Adrenal gland (tissue), 5 donors: ENCODE data around the gene TMEM204.

ENCODE experiments used
- CTCF ChIP-seq, 6 experiments: fragments of 450-650 bp in 4 of 6; fragments of 200-600 bp in 2 of 6; sonication (generic) in 1 of 6; IDR thresholded peaks; 1 replicate in 5 of 6; 2 replicates in 1 of 6; pipeline versions ENCODE4 v1.5.1 to v1.8.0; 2016 to 2021; ENCODE audit warnings: antibody characterized with exemption in 6 of 6, mild to moderate bottlenecking in 2 of 6, moderate library complexity in 1 of 6
- POLR2A ChIP-seq, 2 donors: fragments of 450-650 bp; IDR thresholded peaks; one replicate each; pipeline ENCODE4 v1.6.1; 2017; ENCODE audit warnings: antibody characterized with exemption in 2 of 2, mild to moderate bottlenecking in 2 of 2, moderate library complexity in 1 of 2
- donor health status: DM: no; HTN: no; CAD: no.

GRCh38 chr16:1488054-1488601 is 45.3 kb upstream of the TMEM204 start:
- TF ChIP-seq CTCF (IDR thresholded peaks at IDR 0.05) (no peak), POLR2A (IDR thresholded peaks at IDR 0.05) (no peak)
